ENCODE measurements around the gene GPR15LG.

Gene GPR15LG

GRCh38 chr10:84217746-84218145, 44.1 kb downstream of the GPR15LG start:
- no peak for TF ChIP-seq CTCF (IDR thresholded peaks at IDR 0.05; ENCODE audit: low read depth, low read length, missing control alignments)
- H3K4me3 ChIP-seq (ENCODE audit: low read depth, low read length): no peak overlapping the region
- no peak for DNase-seq (ENCODE audit: low read depth)
- in situ Hi-C loops (cut with HindIII; ENCODE audit: low sequenced_read_pairs): no loop called here

- TF ChIP-seq CTCF (IDR thresholded peaks at IDR 0.05; ENCODE audit: low read depth, low read length, missing control alignments): no peak
- no peak overlapping the region for H3K4me3 ChIP-seq (ENCODE audit: low read depth, low read length)
- in situ Hi-C loops (cut with HindIII; ENCODE audit: low sequenced_read_pairs): no loop called here
- DNase-seq (ENCODE audit: low read depth): no peak
These were observed 48.3 kb downstream of the GPR15LG start for GRCh38 chr10:84221916-84222315.

- no peak overlapping the region for H3K4me3 ChIP-seq (ENCODE audit: low read depth, low read length)
- in situ Hi-C loops (cut with HindIII; ENCODE audit: low sequenced_read_pairs): no loop called here
- no peak for TF ChIP-seq CTCF (IDR thresholded peaks at IDR 0.05; ENCODE audit: low read depth, low read length, missing control alignments)
- no peak for DNase-seq (ENCODE audit: low read depth)
These were observed 50.9 kb downstream of the GPR15LG start for GRCh38 chr10:84224411-84225028.

- no peak for DNase-seq (ENCODE audit: low read depth)
- H3K4me3 ChIP-seq (ENCODE audit: low read depth, low read length): no peak within 1 kb of the TSS
- in situ Hi-C loops (cut with HindIII; ENCODE audit: low sequenced_read_pairs): no loop called here
- TF ChIP-seq CTCF (IDR thresholded peaks at IDR 0.05; ENCODE audit: low read depth, low read length, missing control alignments): no peak
These were observed 52.0 kb downstream of the GPR15LG start, which contains the start of gene LRIT2 for GRCh38 chr10:84225427-84226173. Gene LRIT2, minus strand, starts transcription at chr10:84225544. Its CDS starts 24 bp downstream, at chr10:84225520.

- in situ Hi-C loops (cut with HindIII; ENCODE audit: low sequenced_read_pairs): no loop called here
These were observed 53.0 kb downstream of the GPR15LG start for GRCh38 chr10:84226616-84227015.

GRCh38 chr10:84227810-84228209, 54.2 kb downstream of the GPR15LG start:
- H3K4me3 ChIP-seq (ENCODE audit: low read depth, low read length): no peak overlapping the region
- no peak for TF ChIP-seq CTCF (IDR thresholded peaks at IDR 0.05; ENCODE audit: low read depth, low read length, missing control alignments)
- in situ Hi-C loops (cut with HindIII; ENCODE audit: low sequenced_read_pairs): no loop called here
- no peak for DNase-seq (ENCODE audit: low read depth)

More at GRCh38 chr10:84226616-84227015, 53.0 kb downstream of the GPR15LG start:
- H3K4me3 ChIP-seq (ENCODE audit: low read depth, low read length): no peak overlapping the region
- no peak for TF ChIP-seq CTCF (IDR thresholded peaks at IDR 0.05; ENCODE audit: low read depth, low read length, missing control alignments)
- DNase-seq (ENCODE audit: low read depth): no peak
